HG03039 (cell line): ENCODE data around the gene ATP2C1.
"Not testable (repeated sequence)": the region's sequence is repeated elsewhere in the genome, so short reads cannot be mapped to it uniquely, and the experiment has no call there.

Experiments used
- ATAC-seq: cut with Tn5 transposase; IDR thresholded peaks from one replicate; pipeline ENCODE4 v1.9.1; 2021; ENCODE audit warnings: mild to moderate bottlenecking, moderate library complexity; ENCODE audit not compliant: unreplicated experiment

Gene ATP2C1

DNA sequence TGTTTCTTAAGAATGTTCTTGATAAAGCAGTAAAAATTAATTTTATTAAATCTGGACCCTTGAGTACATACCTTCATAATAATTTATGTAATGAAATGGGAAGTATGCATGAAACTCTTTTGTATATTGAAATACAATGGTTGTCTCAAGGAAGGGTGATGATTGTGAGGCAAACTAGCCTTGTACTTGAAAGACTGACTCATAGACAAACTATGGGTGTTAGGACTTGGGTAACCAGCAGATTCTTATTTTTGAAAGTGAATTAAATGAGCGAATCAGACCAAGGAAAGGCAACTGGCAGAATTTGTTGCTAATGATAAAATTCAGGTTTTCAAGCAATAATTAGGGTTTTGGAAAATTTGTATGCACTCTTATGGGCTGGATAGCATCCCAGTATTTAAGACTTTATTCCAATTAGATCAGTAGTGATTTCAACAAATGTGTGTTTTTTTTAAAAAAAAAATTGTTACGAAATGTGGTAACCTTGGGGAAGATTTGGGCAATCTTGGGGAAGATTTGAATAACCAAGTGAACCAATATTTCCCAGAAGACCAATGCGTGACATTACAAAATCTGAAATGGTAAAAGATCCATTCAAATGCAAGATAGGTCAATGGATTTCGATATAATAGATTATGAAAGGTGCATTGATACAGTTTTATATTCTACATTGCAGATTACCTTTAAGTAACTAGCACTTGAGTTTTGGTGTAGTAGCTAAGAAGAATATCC, 42.0 kb downstream of the ATP2C1 start:
- ATAC-seq: no peak

DNA sequence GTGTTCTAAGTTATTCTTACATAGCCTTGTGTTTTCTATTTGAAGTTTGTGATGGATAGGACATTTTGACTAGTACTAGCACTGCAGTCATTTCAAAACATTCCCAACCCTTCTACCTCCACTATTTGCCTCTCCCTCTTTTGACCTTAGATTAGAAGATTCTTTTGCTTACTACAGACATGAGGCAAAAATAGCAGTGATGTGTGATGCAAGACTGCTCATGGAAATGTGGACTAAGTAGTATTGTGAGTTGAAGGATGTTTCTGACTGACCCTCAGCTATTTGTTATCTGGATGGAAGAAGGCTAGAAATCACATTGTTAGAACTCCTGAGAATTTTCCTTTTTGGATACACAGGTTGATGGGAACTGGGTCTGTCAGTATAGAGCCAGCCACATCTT, 45.9 kb downstream of the ATP2C1 start:
- no peak for ATAC-seq

DNA sequence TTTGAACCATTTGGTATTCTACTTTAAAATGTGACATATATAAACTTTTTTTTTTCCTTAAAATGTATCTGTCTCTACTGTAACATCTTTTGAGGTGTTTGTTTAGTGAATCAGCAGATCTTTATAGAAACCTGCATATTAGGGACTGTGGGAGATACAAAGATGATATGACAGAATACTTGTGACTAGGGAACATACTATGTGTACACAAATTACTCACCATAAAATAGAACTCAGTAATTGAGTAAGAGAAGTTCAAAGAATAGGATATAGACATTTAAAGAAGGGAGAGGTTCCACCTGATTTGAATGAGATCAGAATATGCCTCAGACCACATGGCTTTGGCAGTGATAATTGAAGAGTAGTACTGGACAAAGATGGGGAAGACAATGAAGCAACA, 47.9 kb downstream of the ATP2C1 start:
- no peak for ATAC-seq

DNA sequence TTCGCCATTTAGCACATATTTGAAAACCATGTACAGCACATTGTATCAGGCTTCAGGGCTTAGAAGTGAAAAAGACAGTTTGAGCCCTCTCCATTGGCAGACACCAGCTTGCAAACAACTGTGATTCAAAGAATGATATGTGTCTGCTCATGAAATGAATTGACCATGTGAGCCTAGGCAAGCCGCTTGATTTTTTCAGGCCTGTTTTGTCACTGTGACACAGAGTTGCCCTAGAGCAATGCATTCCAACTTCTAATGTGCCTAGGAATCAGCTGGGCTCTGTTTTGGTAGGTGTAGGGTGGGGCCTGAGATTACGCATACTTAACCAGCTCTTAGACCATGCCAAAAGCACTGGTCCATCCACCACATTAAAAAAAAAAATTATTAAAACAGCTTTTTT, 53.0 kb downstream of the ATP2C1 start:
- no peak for ATAC-seq

DNA sequence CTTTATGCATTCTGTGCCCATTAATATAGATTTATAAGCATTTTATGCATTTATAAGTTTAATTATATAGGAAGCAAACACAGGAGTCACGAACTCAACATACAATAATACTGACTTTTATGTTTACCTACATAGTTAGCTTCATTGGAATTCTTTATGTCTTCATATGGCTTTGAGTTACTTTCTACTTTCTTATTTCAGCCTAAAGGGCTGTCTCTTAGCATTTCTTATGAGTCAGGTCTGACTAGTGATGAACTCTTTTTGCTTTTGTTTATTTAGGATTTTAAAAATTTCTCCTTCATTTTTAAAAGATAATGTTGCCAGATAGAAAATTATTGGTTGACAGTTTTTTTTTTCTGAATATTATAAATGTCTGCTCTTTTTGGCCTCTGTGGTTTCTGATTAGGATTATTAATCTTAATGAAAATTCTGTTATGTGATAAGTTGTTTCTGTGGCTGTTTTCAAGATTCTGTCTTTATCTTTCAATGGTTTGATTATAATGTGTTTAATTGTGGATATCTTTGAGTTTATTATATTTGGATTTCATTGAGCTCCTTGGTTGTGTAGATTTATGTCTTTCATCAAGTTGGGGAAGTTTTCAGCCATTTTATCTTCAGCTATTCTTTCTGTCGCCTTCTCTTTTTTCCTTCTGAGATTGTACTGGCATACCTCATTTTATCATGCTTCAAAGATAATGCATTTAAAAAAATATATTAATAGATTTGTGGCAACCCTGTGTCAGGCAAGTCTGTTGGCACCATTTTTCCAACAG, 54.3 kb downstream of the ATP2C1 start:
- no peak for ATAC-seq

DNA sequence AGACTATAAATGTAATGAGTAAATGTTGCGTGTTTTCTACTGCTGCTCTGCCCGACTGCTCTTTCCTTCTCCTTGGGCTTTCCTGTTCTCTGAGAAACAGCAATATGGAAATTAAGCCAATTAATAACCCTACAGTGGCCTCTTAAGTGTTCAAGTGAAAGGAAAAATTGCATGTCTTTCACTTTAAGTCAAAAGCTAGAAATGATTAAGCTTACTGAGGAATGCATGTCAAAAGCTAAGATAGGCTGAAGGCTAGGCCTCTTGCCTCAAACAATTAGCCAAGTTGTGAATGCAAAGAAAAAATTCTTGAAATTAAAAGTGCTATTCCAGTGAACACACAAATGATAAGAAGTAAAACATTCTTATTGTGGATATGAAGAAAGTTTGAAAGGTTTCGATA, 55.0 kb downstream of the ATP2C1 start:
- ATAC-seq: no peak

DNA sequence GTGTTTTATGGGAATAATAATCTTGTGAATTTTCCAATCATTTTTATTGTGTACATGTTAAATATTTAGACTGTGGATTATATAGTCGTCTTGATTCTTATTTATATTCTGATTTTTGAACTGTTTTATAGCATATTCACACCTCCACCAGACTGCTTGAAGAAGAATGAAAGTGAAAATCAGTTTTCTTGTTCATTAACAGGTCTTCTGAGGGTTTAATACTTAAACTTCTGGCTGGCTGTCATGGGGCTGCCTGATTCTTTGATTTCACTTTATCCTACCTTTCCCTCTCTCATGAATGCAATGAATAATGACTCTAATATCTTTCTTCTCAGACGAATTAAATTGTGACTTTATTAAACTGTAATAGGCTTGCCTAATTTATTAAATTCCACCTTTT, 56.2 kb downstream of the ATP2C1 start:
- ATAC-seq: no peak

DNA sequence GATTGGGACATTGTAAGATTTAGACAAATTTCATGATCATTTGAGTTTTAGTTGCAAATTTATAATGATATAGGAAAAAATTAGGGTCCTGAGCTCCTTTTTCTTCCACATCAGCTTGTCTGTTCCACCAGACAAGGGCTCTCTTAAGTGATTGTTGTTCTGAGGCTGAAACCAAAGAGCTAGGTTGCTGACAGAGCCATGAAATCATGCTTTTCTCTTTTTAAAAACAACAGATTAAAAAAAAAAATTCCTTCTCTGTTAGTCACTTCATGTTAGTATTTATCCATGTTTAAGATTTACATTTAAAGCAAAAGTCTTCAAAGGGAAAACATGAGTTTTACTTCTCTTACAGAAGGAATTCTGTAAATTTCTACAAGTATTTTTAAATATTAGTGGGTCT, 56.8 kb downstream of the ATP2C1 start:
- no peak for ATAC-seq

DNA sequence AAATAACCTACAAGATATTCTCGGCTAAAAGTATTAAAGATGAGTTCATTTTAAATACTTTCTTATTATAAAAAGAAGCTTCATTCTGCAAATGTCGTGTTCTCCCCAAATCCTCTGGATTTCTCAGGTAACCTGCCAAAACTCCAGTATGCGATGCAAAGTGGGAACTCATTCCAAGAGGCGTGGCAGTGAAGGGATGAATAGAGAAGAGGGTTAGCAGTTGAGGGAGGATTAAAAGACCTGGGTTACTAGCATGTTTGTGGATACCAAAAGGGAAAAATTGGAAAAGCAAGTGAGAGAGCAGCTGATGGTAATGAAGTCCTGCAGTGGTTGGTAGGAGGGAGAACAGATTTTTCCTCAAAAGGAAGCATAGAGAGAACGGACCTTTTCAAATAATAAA, 61.6 kb downstream of the ATP2C1 start:
- ATAC-seq: no peak

DNA sequence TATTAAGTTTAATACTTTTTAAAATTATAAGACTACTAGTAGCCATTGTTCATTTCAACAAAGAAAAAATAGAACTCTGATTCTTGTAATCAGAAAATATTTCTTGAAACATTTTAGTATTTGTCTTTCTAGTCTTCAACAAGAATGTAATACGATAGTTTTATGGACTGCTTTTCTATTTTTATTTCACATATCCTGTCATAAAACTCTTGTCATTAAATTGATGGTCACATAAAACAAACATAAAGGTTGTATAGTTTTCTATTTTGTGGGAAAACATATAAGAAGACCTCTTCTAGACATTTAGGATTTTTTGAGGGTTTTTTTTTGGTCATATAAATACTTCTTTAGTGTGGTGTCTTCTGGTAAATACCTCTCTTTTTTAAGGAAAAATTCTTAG, 62.4 kb downstream of the ATP2C1 start:
- no peak for ATAC-seq

DNA sequence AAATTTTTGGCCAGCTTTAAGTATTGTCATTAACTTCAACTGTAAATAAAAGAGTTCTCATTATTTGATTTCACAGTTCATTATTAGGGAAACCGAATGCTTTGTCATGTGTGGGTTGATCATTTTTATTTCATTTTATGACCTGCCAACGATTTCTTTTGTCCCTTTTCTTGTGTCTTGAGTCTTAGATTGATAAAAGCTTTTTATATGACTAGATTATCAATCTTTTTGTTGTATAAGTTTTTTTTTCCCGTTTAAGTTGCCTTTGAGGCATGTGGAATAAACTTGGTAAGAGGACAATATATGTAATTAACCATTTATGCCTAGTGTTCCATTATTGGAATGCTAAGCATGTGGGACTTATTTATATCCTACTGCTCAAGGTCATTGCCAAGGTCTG, 62.8 kb downstream of the ATP2C1 start:
- no peak for ATAC-seq

DNA sequence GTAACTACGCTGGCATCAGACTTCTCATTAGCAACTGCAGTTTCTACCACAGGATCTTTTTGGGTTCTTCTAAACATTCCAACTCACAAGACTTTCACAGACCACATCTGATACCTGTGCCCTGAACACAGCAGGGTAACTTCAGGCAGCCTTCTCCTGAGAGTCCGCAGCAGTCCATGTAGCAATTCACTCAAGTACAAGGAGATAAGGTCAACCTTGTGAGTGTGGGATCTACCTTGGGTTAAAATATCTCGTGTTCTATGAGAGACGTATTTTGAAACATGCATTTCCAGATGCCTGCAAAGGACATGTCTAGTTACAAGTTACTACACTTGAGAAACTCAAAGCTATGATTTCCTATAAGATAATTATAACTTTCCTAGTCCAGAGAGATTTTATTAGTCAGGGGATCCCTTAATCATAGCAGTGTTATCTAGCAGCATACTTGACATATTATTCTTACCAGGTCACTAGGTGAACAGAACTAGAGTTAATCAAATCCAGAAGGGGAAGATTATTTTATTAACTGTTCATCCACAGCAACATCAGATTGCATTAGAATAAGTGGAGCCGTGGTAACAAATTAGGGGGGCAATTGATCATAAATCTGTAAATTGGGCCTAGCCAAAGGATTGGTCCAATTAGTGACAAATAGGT, 66.4 kb downstream of the ATP2C1 start:
- no peak for ATAC-seq

DNA sequence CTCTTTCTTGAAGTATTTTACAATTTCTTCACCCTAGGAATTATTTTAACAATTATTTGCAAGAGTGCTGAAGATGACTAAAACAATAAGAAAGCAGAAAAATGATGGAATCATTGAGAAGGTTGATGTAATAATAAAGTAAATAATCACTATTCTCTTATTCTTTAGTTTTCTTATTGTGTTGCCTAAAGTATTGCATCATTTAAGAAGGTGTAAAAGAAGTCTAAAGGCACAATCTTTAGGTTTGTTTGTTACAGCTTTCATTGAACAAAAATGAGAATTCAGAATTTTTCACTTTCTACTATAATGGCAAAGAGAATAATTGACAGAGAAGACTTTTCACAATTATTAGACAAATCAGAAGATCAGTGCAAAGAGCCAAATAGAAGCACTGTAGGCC, 67.6 kb downstream of the ATP2C1 start:
- no peak for ATAC-seq

DNA sequence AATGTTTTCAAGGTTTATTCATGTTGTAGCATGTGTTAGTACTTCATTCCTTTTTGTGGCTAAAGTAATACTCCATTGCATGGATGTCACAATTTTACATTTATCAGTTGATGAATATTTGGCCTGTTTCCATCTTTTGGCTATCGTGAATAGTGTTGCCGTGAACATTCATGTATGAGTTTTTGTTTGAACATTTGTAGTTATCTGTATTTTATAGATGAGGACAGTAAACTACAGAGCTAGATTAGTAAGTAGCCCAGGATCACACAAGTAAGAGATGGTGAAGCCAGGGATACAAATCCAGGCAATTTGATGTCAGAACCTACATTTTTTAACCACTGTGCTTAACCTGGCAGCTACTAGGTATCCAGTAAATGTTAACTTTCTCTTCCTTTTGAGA, 69.6 kb downstream of the ATP2C1 start:
- no peak for ATAC-seq

DNA sequence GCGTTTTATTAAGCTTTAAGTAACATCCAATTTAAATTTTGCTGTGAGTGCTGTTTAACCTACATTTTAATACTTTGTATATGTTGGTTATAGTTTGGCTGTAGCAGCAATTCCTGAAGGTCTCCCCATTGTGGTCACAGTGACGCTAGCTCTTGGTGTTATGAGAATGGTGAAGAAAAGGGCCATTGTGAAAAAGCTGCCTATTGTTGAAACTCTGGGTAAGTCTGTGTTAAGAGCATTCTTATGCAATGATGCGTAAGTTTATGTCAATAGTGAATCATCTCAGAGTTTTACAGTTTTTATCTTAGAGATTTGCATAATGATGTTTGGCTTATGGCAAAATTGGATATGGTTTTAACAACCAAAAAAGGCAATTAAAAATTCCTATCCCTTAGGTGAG, 70.0 kb downstream of the ATP2C1 start:
- ATAC-seq: no peak

DNA sequence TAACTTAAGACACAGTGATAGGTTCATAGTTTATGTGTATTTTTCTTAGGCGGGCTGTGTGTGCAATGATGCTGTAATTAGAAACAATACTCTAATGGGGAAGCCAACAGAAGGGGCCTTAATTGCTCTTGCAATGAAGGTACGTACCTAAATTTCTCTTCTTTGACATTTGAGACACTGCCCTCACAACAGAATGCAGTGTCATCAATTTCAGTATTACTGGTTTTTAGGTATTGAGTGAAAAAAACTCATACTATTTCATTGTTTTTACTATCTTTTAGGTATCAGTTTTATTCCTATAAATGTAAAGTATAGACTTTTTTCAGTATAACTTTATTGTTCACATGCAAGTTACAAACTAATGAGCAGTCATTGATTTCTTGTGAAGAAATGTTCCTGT, 73.4 kb downstream of the ATP2C1 start:
- no peak for ATAC-seq

DNA sequence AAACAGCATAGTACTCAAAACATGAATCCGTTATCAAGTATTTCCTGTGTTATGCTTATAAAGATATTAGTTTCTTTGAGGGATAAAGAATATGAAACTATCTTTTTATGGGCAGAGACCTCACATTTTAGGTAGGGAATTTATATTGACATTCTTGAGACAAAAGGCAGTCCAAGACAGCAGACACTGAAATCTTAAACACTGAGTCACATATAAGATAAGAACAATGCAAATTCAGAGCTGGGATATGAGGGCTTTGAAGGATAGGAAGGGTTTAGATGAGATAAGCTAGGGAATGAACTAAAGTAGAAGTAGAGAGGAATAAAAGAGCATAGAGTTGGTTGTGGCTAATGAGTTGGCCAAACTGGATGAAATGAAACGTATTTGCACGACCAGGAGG, 74.3 kb downstream of the ATP2C1 start:
- no peak for ATAC-seq

DNA sequence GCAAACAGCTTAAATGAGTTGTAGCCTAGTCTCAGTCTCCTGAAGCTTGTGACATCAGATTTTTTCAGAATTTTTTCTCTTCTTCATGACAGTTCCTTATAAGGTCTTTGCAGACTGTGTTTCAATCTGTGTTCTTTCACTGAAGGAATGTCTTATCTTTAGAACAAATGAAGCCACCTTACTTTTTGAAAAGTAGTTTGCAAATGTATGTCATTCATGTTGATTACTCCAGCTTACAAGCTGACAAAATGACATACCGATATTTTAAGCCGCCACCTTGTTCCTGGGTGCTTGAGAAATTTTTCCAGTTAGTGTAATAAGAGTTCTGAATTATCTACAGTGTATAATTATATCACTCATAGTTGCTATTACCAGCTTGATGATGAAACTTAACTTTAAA, 75.7 kb downstream of the ATP2C1 start:
- ATAC-seq: no peak

DNA sequence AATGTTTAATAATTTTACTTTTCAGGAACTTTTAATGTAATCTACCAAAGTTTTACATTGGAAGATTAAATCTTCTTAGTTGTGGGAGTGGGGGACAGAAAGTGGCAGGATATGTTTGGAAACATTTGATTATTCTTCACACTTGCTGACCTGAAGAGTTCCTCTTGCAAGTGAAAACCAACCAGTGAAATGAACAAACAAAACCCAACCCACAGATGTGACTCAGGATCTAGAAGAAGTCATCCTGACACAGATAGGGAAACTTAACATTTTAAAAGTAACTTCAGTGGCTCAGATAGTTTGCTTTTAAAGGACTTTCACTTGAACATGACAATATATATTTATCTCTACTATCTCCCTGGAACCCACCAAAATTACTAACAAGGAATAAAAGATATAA, 77.3 kb downstream of the ATP2C1 start:
- no peak for ATAC-seq

DNA sequence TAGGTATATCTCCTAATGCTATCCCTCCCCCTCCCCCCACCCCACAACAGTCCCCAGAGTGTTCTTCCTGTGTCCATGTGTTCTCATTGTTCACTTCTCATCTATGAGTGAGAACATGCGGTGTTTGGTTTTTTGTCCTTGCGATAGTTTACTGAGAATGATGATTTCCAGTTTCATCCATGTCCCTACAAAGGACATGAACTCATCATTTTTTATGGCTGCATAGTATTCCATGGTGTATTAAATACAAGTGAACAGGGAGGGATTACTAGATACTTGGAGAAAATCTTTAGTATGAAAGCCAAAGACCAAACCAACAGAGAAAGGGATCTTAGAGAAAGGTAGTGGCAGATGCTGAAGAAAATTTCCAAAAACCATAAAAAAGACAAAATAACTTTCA, 78.7 kb downstream of the ATP2C1 start:
- ATAC-seq: not testable (repeated sequence)

DNA sequence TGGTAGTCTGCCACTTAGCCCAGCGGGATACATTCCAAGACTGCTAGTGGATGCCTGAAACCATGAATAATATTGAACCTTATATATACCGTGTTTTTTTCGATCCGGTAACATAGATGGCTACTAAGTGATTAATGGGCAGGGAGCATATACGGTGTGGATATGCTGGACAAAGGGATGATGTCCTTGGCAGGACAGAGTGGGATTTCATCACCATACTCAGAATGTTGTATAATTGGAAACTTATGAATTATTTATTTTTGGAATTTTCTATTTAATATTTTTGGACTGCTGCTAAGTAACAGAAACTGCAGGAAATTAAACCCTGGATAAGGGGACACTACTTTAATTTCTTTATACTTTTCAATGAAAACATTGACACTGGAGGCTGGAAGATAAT, 79.5 kb downstream of the ATP2C1 start:
- no peak for ATAC-seq

DNA sequence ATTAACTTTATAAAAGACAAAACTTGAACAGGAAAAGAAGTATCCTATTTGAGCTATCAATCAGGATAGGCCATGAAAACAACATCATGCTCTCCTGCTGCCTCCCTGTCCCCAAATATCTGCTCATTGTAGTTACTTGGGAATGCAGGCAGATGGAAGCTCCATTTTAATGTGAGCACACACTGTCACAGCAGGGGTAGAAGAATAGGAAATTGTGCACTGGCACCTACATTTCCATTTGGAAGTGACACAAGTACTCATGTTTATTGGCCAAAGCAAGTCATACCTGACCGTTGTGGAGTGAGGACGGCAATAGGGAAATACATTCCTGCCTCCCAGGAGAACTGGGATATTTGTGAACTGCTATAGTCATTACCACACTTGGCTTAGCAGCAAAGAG, 80.3 kb downstream of the ATP2C1 start:
- ATAC-seq: no peak
